Measurements from ENCODE around the gene APOE. TPM values are rescaled to one million over a fixed set of nuclear protein-coding genes. Genes with fewer than 3 reads are reported as not detected.
"Not testable (repeated sequence)": the region's sequence is repeated elsewhere in the genome, so short reads cannot be mapped to it uniquely, and the experiment has no call there.

APOE gene
- total RNA-seq, 2 donors from 2014 or later, result 36.3 to 78.9 TPM

DNA sequence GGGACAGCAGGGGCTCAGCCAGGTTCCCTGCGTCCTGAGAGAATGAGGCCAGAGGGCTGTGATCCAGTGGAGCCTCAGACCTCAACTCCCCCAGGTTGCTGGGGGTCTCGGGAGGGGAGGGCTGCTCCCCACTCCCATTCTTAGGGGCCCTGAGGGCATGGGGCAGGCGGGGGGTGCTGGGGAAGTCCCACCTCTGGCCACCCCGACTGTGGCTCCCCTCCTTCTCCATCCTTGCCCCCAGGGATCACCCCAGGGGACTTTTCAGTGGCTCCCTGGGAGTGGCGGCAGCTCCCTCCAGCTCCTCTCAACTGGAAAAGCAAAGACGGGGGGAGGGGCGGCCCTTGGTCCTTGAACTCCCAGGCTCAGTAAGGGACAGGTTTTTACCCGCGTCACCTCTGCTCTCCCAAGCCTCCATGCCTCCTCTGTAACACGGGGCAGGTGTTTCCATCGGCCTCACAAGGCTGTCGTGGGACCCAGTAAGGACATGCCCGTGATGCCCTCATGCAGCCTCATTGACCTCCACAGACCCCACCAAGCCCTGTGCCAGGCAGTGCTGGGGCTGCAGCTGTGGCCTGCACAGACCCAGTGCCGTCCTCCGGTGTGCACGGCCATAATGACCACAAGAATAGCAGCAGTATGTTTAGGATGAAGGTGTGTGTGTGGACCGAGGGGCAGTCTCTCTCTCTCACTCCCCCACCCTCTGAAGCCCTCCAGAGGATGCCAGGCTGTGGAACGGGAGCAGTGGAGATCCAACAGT, 26.1 kb upstream of the APOE start:
- Histone ChIP-seq H3K4me3 (no peak overlapping the region), H3K4me1 (no peaks in the 10 kb centered on the region), H3K36me3 (no peaks in the 10 kb centered on the region), H3K9me3 (no peaks in the 10 kb centered on the region), H3K27ac (no peak overlapping the region), H3K27me3 (no peaks in the 10 kb centered on the region), H3K9ac (ENCODE audit: low read depth in 2 of 2, low read length in 2 of 2) (no peak overlapping the region)
- intact Hi-C loops (cut with DNase I), result no loop called here
- TF ChIP-seq, protein P1, sequence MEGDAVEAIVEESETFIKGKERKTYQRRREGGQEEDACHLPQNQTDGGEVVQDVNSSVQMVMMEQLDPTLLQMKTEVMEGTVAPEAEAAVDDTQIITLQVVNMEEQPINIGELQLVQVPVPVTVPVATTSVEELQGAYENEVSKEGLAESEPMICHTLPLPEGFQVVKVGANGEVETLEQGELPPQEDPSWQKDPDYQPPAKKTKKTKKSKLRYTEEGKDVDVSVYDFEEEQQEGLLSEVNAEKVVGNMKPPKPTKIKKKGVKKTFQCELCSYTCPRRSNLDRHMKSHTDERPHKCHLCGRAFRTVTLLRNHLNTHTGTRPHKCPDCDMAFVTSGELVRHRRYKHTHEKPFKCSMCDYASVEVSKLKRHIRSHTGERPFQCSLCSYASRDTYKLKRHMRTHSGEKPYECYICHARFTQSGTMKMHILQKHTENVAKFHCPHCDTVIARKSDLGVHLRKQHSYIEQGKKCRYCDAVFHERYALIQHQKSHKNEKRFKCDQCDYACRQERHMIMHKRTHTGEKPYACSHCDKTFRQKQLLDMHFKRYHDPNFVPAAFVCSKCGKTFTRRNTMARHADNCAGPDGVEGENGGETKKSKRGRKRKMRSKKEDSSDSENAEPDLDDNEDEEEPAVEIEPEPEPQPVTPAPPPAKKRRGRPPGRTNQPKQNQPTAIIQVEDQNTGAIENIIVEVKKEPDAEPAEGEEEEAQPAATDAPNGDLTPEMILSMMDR (IDR thresholded peaks at IDR 0.05), result no peak
- no peak for DNase-seq

DNA sequence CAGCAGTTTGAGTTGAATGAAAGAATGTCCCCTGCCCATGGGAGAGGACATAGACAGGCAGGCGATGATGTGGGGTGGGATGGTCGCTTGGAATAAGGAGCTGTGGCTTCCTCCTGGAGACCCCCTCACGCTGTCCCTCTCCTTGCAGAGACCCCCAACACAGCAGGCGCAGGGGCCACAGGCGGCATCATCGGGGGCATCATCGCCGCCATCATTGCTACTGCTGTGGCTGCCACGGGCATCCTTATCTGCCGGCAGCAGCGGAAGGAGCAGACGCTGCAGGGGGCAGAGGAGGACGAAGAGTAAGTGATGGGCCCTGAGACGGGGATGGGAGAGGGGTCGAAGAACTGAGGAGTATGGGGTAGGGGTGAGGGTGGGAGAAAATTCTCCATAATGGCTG, 23.5 kb upstream of the APOE start:
- intact Hi-C loops (cut with DNase I), result no loop called here
- Histone ChIP-seq H3K27me3 (no peaks in the 10 kb centered on the region), H3K4me3 (no peak overlapping the region), H3K9ac (ENCODE audit: low read depth in 2 of 2, low read length in 2 of 2) (no peak overlapping the region), H3K27ac (no peak overlapping the region), H3K36me3 (no peaks in the 10 kb centered on the region), H3K4me1 (no peaks in the 10 kb centered on the region), H3K9me3 (no peaks in the 10 kb centered on the region)
- DNase-seq, result no peak
- TF ChIP-seq, protein P1 (IDR thresholded peaks at IDR 0.05), result no peak

DNA sequence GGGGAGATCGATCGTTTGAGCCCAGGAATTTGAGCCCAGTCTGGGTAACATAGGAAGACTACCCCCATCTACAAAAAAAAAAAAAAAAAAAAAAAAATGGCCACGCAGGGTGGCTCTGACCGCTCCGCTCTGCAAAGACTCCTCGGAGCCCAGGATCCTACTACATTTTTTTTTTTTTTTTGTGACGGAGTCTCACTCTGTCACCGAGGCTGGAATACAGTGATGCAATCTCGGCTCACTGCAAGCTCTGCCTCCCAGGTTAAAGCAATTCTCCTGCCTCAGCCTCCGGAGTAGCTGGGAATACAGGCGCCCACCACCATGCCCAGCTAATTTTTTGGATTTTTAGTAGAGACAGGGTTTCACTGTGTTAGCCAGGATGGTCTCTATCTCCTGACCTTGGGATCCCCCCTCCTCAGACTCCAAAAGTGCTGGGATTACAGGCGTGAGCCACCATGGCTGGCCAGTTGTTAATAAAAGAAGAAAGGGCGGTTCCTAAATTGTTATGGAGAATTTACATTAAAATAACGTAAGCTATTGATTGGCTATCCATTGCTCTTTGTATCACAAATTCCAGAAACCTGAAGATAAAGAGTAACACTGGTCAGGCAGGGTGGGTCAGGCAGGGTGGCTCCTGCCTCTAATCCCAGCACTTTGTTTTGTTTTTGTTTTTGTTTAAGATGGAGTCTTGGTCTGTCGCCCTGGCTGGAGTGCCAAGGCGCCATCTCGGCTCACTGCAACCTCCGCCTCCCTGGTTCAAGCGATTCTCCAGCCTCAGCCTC, 22.8 kb upstream of the APOE start:
- H3K4me3 ChIP-seq, H3K36me3 ChIP-seq: not testable (repeated sequence)

DNA sequence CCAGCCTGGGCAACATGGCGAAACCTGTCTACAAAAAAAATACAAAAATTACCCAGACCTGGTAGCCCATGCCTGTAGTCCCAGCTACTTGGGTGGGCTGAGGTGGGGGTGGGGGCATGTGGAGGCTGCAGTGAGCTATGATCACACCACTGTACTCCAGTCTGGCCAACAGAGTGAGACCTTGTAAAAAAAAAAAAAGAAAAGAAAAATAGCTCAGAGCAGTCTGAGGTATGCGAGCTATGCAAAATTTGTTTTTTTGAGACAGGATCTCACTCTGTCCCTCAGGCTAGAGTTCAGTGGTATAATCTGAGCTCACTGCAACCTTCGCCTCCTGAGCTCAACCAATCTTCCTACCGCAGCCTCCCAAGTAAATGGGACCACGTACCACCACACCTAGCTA, 21.7 kb upstream of the APOE start:
- intact Hi-C loops (cut with DNase I), result no loop called here
- TF ChIP-seq, protein P1 (IDR thresholded peaks at IDR 0.05), result no peak
- no peaks in the 10 kb centered on the region for H3K36me3 ChIP-seq

More for the DNA sequence above, 22.8 kb upstream of the APOE start:
- H3K27ac ChIP-seq; H3K27me3 ChIP-seq; H3K9ac ChIP-seq (ENCODE audit: low read depth in 2 of 2, low read length in 2 of 2); H3K9me3 ChIP-seq; intact Hi-C loops (cut with DNase I); DNase-seq; H3K4me1 ChIP-seq: not testable (repeated sequence)

DNA sequence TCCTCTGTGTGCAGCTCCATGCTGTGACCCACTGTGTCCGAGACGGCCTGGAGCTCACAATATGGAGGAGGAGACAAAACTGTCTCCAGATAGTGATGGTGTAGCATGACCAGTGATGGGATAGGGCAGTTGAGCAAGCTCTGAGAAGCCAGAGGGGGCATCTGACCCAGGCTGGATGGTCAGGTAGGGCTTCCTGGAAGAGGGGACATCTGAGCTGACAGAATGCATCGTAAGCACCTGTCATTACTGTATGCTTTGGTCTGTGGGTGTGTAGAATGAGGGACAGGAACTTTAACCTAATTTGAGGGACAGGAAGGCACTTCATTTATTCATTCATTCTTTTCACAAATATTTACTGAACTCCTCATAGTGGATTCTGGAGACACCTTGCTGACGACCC, 21.0 kb upstream of the APOE start:
- Histone ChIP-seq H3K36me3 (no peaks in the 10 kb centered on the region), H3K9me3 (no peaks in the 10 kb centered on the region), H3K9ac (ENCODE audit: low read depth in 2 of 2, low read length in 2 of 2) (no peak overlapping the region), H3K4me1 (peaks cover under 1% of the 10 kb centered on the region), H3K27ac (no peak overlapping the region), H3K27me3 (no peaks in the 10 kb centered on the region), H3K4me3 (no peak overlapping the region)
- no peak for DNase-seq
- intact Hi-C loops (cut with DNase I), result no loop called here
- TF ChIP-seq, protein P1 (IDR thresholded peaks at IDR 0.05), result no peak

More for the DNA sequence above, 21.7 kb upstream of the APOE start:
- no peak for DNase-seq
- Histone ChIP-seq H3K4me3 (no peak overlapping the region), H3K9me3 (no peaks in the 10 kb centered on the region), H3K27me3 (no peaks in the 10 kb centered on the region), H3K4me1 (no peaks in the 10 kb centered on the region), H3K27ac (no peak overlapping the region), H3K9ac (ENCODE audit: low read depth in 2 of 2, low read length in 2 of 2) (no peak overlapping the region)

DNA sequence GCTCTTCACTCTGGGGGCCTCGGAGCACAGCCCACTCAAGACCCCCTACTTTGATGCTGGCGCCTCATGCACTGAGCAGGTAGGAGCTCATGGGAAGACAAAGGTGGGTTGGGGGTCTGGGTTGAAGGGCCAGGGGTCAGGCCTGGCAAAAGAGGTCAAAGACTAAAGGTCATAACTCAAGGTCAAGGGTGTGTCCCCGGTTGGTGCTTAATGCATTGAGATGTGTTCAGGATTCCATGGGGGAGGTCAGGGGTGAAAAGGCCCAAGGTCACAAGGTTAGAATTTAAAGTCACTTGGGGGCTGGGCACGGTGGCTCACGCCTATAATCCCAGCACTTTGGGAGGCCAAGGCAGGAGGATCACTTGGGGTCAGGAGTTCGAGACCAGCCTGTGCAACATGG, 19.5 kb upstream of the APOE start:
- no peaks in the 10 kb centered on the region for H3K27me3 ChIP-seq
- peaks cover 5% of the 10 kb centered on the region for H3K4me1 ChIP-seq
- intact Hi-C loops (cut with DNase I), result no loop called here
- TF ChIP-seq, protein P1 (IDR thresholded peaks at IDR 0.05), result no peak
- H3K9ac ChIP-seq (ENCODE audit: low read depth in 2 of 2, low read length in 2 of 2), result no peak overlapping the region
- H3K27ac ChIP-seq, result no peak overlapping the region
- no peak for DNase-seq
- no peaks in the 10 kb centered on the region for H3K9me3 ChIP-seq
- H3K4me3 ChIP-seq, result no peak overlapping the region
- no peaks in the 10 kb centered on the region for H3K36me3 ChIP-seq

All from colonic mucosa (tissue), 4 donors.